Measurements from ENCODE around the gene WDTC1.
"Not testable (repeated sequence)": the region's sequence is repeated elsewhere in the genome, so short reads cannot be mapped to it uniquely, and the experiment has no call there.

- not testable (repeated sequence) for TF ChIP-seq CTCF (IDR thresholded peaks at IDR 0.05 in 8 of 11, conservative IDR thresholded peaks at IDR 0.05 in 3 of 11); POLR2A (IDR thresholded peaks at IDR 0.05); POLR2AphosphoS5 (IDR thresholded peaks at IDR 0.05)
These were observed 13.5 kb upstream of the WDTC1 start for GRCh38 chr1:27220702-27221497.

Data from spleen (tissue), 7 donors.